NCI-H69 (cell line): ENCODE measurements around the gene MYL6B.
A peak's percentile ranks its signal among the peaks of the same experiment; 100 is the strongest.
"Not testable (repeated sequence)": the region's sequence is repeated elsewhere in the genome, so short reads cannot be mapped to it uniquely, and the experiment has no call there.

Source experiments
- DNase-seq: peaks from one replicate; lab custom pipeline; 2025; lab: John Stamatoyannopoulos, UW

Gene MYL6B

GRCh38 chr12:56165369-56165768, 13.0 kb downstream of the MYL6B start:
- no peak for DNase-seq

- DNase-seq, result no peak
Measured at GRCh38 chr12:56169229-56169759, 16.9 kb downstream of the MYL6B start.

- no peak for DNase-seq
Measured at GRCh38 chr12:56172839-56173238, 20.5 kb downstream of the MYL6B start.

- no peak for DNase-seq
Measured at GRCh38 chr12:56178347-56178746, 26.0 kb downstream of the MYL6B start.

DNA sequence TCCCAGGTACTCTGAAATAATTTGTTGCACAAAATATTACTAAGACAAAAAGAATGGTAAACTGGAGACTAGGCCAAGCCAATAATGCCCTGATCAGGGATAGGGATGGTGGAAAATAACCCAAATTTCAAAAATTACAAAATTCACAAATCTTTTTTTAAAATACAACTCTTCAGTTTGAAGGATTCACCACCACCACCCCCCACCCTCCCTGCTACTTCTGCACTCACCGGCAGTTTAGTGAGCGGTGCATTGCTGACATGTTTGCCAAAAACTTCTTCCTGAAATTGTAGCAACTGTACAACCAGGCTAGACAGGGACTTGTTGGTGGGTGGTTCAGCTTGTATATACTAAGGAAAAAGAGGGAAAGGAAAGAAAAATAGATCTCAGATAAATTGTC, 34.6 kb downstream of the MYL6B start:
- no peak for DNase-seq

DNA sequence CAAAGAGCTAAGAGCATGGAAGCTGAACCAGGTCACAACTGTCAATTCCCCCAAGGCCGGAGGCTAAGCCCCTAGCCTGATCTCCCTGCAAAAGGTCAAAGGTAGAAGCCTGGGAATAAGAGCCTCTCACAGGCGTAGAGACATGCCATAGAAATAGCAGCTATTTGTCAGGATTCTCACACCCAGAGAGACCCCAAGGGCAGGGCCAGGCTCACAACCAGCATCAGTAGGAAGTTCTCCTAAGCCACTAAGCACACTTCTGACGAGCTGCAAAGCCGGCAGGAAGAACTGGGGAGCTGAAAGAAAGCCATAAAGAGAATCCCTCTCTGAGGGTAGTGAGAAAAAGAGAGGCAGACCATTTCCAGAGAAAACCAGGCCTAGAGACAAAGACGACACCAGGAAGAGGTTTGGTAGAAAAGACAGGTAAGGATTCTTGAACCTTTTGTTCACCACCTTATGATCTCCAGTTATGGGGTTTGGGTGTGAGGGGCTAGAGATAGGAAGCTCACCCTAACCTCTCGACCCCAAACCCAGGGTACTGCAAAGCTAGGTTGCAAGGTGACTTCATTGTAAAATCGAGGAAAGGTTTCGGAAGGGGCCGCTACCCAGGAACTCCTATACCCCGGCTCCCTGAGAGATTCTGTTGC, 35.9 kb downstream of the MYL6B start:
- peak; percentile 46 for DNase-seq

GRCh38 chr12:56188778-56189098, 36.4 kb downstream of the MYL6B start:
- peak; percentile 73 for DNase-seq

DNA sequence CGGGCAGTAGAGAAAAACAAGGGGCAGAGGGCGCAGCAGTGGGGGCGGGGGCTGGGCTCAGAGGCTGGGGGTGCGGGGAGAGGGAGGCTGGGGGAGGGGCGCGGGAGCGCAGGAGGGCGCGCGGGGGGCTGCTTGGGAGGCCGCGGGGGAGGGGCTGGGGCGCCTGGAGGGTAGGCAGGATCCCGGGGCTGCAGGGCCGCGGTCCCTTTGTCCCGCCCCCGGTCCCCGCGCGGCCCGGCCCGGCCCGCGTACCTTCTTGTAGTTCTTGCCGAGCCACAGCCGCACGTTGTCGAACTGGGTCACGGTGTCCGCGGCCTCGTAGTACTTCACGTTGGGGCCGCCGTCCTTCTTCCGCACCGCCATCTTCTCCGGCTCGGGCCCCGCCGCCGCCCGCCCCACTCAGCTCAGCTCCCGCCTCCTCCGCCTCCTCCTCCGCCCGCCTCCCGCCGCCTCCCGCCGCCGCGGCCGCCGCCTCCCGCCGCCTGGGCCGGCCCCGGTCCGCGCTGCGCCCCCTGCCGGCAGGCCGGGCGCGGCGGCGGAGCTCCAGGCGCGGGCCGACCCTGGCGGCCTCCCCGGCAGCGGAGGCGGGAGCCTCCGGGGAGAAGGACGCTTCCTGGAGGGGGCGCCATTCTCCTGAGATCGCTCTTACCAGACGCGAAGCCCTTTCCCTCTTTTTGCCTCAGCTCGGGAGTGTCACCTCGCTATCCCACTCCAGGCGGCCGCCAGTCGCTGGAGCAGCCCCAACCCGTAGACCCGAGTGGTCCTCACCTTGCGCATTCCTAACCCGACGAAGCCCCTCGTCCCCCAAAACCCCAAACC, 36.9 kb downstream of the MYL6B start, which contains the start of gene SMARCC2:
Gene SMARCC2 (minus strand): TSS at position 385 of the 819 bp plus-strand sequence. CDS start 22 bp downstream, at position 363.
- DNase-seq, result peak; percentile 95

DNA sequence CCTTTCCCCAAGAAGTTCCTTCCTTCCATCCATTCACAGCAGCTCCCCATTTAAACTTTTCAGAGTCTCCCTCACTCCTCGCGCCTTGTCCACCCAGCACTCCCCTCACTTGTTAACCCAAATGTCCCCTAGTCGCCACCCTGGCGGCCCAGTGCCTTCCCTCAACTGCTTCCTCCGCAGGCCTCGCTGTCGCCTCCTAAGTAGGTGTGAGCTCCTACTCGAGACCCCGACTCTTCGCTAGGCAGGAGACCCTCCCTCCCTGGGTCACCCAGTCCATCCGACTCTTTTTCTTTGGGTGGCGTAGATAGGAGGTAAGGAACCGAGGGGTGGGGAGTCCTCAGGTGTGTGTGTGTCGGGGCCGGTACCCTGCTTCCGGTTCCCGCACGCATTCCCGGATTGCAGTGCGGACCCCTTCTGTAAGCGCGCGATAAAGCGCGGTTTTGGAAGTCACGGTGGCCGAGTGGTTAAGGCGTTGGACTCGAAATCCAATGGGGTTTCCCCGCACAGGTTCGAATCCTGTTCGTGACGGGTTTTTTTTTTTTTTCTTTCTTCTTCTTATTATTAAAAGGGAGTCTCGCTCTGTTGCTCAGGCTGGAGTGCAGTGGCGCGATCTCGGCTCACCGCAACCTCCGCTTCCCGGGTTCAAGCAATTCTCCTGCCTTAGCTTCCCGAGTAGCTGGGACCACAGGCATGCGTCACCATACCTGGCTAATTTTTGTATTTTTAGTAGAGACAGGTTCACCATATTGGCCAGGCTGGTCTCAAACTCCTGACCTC, 37.7 kb downstream of the MYL6B start:
- DNase-seq, result peak; percentile 92

GRCh38 chr12:56190695-56191155, 38.3 kb downstream of the MYL6B start:
- DNase-seq, result peak; percentile 66

DNA sequence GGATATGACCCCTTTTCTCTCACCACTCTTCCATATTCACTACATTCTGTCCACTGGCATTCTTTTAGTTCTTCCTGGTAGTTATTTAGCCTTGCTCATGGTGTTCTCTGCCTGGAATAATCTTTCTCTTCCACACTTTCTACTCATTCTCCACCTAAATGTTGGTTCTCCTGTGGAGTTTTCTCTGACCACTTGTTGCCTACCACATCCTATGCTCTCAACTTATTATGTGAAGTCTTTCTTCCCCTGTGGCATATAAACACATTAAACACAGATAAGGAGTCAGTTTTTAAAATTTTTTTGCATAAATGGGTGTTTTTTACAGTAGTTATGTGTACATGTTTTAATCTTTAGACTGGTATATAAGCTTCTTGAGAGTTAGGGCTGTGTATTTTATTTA, 40.2 kb downstream of the MYL6B start:
- DNase-seq, result no peak

- peak; percentile 94 for DNase-seq
Measured at GRCh38 chr12:56193025-56193578, 40.7 kb downstream of the MYL6B start.

- not testable (repeated sequence) for DNase-seq
Measured at GRCh38 chr12:56196818-56197550, 44.6 kb downstream of the MYL6B start.

- DNase-seq, result no peak
Measured at GRCh38 chr12:56197921-56198635, 45.7 kb downstream of the MYL6B start.

DNA sequence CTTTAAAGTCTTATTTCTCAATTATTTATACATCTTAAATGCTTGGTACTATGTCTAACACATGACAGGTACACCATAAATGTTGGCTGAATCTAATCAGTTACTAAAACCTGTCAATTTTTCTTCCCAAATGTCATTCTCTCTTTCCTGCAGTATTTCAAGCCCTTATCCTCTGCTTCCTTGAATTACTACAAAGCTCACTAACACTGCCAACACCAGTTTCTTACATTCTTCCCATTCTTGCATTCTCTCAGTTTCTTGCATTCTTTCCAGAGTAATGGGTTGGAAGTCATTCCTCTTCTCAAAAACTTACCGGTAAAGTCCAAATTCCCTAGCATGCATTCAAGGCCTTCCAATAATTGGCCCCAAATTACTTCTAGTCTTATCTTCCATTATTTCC, 46.4 kb downstream of the MYL6B start:
- no peak for DNase-seq

GRCh38 chr12:56202366-56202765, 50.0 kb downstream of the MYL6B start:
- no peak for DNase-seq

DNA sequence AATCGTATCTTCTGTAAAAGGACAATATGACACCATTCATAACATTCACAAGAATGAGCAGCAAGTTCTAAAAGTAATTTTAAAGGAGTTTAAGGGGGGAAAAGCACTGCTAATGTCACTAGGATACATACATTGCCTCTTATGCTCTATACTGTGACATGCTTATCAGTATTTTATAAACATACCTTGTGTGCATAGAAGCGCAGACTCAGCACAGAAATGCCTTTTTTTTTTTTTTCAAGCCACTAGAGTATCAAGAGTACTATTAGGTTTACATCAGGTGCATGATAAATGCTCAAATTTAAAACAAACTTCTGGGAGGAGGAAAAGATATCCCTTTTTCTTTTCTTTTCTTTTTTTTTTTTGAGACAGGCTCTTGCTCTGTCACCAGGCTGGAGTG, 50.5 kb downstream of the MYL6B start:
- DNase-seq, result no peak

DNA sequence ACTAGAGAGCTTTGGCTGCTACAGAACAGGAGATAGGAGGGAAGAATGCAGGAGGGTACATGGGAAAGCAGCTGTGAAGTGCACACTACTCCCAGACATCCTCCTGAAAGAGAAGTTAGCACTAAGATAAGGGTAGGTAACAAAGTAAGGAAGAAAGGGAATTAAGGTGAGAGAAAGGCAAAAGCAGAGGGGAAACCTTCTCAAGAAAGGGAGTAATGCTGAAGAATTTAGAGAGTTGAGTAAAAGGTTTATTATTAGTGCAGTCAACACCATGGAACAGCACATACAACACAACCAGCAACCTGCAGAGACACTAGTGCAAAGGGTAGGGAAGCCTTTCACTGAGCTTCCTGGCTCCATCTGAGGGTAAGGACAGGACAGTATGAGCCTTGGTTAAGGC, 51.9 kb downstream of the MYL6B start:
- no peak for DNase-seq

DNA sequence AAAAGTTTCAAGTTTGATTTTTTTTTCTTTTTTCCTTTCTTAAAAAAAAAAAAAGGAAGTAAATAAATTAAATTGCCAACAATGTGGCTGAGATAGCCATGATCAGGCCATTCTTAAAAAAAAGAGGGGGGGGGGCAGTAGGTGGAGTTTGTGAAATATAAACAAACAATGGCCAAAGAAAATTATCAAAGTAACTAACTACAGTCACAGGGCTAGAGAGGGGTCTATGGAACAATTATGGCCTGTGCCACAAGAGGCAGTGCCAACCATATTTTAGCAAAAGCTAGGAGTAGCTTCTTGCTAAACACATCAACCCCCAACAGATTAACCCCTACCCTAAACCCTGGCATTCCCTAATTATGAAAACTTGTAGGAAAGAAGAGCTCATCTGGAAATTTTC, 53.1 kb downstream of the MYL6B start:
- DNase-seq, result no peak

GRCh38 chr12:56206452-56207166, 54.2 kb downstream of the MYL6B start:
- DNase-seq, result peak; percentile 47
